Trophoblast cell (in vitro differentiated cells and primary cell): ENCODE results near the gene USF2. TPM values are rescaled to one million over a fixed set of nuclear protein-coding genes. Genes with fewer than 3 reads are reported as not detected.
"Not testable (repeated sequence)": the region's sequence is repeated elsewhere in the genome, so short reads cannot be mapped to it uniquely, and the experiment has no call there.

Experiments
- DNase-seq, 2 donors: peaks; one replicate each; pipeline ENCODE4 v3.0.0-alpha.2; 2016
- H2AFZ ChIP-seq: 2 replicates; pipeline ENCODE4 v1.6.1; 2013; ENCODE audit warnings: low read length, moderate library complexity, mild to moderate bottlenecking; ENCODE audit not compliant: insufficient read depth, poor library complexity
- H2AK5ac ChIP-seq: 2 replicates; pipeline ENCODE4 v1.6.1; 2013; ENCODE audit warnings: mild to moderate bottlenecking, low read length
- H2BK120ac ChIP-seq: 2 replicates; pipeline ENCODE4 v1.6.1; 2013; ENCODE audit warnings: low read length, mild to moderate bottlenecking, moderate library complexity; ENCODE audit not compliant: insufficient read depth, poor library complexity
- H2BK12ac ChIP-seq: 2 replicates; pipeline ENCODE4 v1.6.1; 2013; ENCODE audit warnings: mild to moderate bottlenecking, low read length, moderate library complexity
- H2BK5ac ChIP-seq: 2 replicates; pipeline ENCODE4 v1.6.1; 2013; ENCODE audit warnings: low read length, low read depth, moderate library complexity, mild to moderate bottlenecking; ENCODE audit not compliant: poor library complexity
- H3K14ac ChIP-seq: 2 replicates; pipeline ENCODE4 v1.6.1; 2013; ENCODE audit warnings: mild to moderate bottlenecking, low read length
- H3K18ac ChIP-seq: 2 replicates; pipeline ENCODE4 v1.6.1; 2013; ENCODE audit warnings: mild to moderate bottlenecking, low read length
- H3K23ac ChIP-seq: 2 replicates; pipeline ENCODE4 v1.6.1; 2013; ENCODE audit warnings: low read length
- H3K27ac ChIP-seq: 2 replicates; pipeline ENCODE4 v1.5.1; 2013; ENCODE audit warnings: low read depth, mild to moderate bottlenecking, inconsistent platforms, low read length, moderate library complexity
- H3K27me3 ChIP-seq: 2 replicates; pipeline ENCODE4 v1.6.1; 2013; ENCODE audit warnings: inconsistent platforms, mild to moderate bottlenecking, low read length, moderate library complexity; ENCODE audit not compliant: insufficient read depth
- H3K36me3 ChIP-seq, 2 experiments: 1 replicate in 1 of 2; 2 replicates in 1 of 2; pipeline ENCODE4 v1.6.1; 2013; ENCODE audit warnings: low read length in 2 of 2, mild to moderate bottlenecking in 2 of 2, moderate library complexity in 1 of 2; ENCODE audit not compliant: insufficient read depth in 2 of 2, control insufficient read depth in 1 of 2
- H3K4ac ChIP-seq: 2 replicates; pipeline ENCODE4 v1.6.1; 2013; ENCODE audit warnings: low read depth, mild to moderate bottlenecking, low read length, moderate library complexity
- H3K4me1 ChIP-seq, 2 experiments: 1 replicate in 1 of 2; 2 replicates in 1 of 2; pipeline ENCODE4 v1.6.1; 2013; ENCODE audit warnings: low read length in 2 of 2, mild to moderate bottlenecking in 2 of 2, moderate library complexity in 1 of 2; ENCODE audit not compliant: insufficient read depth in 2 of 2, control insufficient read depth in 1 of 2
- H3K4me2 ChIP-seq: 2 replicates; pipeline ENCODE4 v1.6.1; 2013; ENCODE audit warnings: inconsistent platforms, mild to moderate bottlenecking, low read length, moderate library complexity
- H3K4me3 ChIP-seq: 2 replicates; pipeline ENCODE4 v1.5.1; 2013; ENCODE audit warnings: mild to moderate bottlenecking, low read depth, low read length, inconsistent platforms
- H3K79me1 ChIP-seq: one replicate; pipeline ENCODE4 v1.6.1; 2013; ENCODE audit warnings: low read length
- H3K79me2 ChIP-seq: 2 replicates; pipeline ENCODE4 v1.6.1; 2013; ENCODE audit warnings: low read length, mild to moderate bottlenecking; ENCODE audit not compliant: control insufficient read depth, insufficient read depth, poor library complexity
- H3K9ac ChIP-seq: 2 replicates; pipeline ENCODE4 v1.6.1; 2013; ENCODE audit warnings: mild to moderate bottlenecking, low read length
- H3K9me3 ChIP-seq: 2 replicates; pipeline ENCODE4 v1.6.1; 2013; ENCODE audit warnings: low read depth, mild to moderate bottlenecking, control low read depth, inconsistent platforms, low read length; ENCODE audit not compliant: insufficient read depth
- H4K12ac ChIP-seq: 2 replicates; pipeline ENCODE4 v1.6.1; 2013; ENCODE audit warnings: low read depth, mild to moderate bottlenecking, low read length, moderate library complexity
- H4K8ac ChIP-seq: 2 replicates; pipeline ENCODE4 v1.6.1; 2013; ENCODE audit warnings: low read depth, mild to moderate bottlenecking, low read length, moderate library complexity
- H4K91ac ChIP-seq: one replicate; pipeline ENCODE4 v1.6.1; 2013; ENCODE audit warnings: low read depth, mild to moderate bottlenecking, low read length, moderate library complexity
- WGBS: extraction: QIAGEN DNeasy Blood & Tissue Kit; methylation state at CpG from one replicate; pipeline ENCODE4 v1.1.7; 2013; ENCODE audit warnings: missing lambda C conversion rate; ENCODE audit not compliant: insufficient read length, insufficient coverage; ENCODE audit errors: extremely low coverage; 5-methylcytosine and 5-hydroxymethylcytosine counted together
- polyA plus RNA-seq: library from polyadenylated mRNA; stranded (reverse); fragments of 200-250 nt; gene quantifications from 2 replicates; pipeline ENCODE4 v1.2.3, GENCODE V29; 2013

USF2 gene, protein sequence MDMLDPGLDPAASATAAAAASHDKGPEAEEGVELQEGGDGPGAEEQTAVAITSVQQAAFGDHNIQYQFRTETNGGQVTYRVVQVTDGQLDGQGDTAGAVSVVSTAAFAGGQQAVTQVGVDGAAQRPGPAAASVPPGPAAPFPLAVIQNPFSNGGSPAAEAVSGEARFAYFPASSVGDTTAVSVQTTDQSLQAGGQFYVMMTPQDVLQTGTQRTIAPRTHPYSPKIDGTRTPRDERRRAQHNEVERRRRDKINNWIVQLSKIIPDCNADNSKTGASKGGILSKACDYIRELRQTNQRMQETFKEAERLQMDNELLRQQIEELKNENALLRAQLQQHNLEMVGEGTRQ
- polyA plus RNA-seq = 75.6 and 76.3 TPM in 2 replicates

DNA sequence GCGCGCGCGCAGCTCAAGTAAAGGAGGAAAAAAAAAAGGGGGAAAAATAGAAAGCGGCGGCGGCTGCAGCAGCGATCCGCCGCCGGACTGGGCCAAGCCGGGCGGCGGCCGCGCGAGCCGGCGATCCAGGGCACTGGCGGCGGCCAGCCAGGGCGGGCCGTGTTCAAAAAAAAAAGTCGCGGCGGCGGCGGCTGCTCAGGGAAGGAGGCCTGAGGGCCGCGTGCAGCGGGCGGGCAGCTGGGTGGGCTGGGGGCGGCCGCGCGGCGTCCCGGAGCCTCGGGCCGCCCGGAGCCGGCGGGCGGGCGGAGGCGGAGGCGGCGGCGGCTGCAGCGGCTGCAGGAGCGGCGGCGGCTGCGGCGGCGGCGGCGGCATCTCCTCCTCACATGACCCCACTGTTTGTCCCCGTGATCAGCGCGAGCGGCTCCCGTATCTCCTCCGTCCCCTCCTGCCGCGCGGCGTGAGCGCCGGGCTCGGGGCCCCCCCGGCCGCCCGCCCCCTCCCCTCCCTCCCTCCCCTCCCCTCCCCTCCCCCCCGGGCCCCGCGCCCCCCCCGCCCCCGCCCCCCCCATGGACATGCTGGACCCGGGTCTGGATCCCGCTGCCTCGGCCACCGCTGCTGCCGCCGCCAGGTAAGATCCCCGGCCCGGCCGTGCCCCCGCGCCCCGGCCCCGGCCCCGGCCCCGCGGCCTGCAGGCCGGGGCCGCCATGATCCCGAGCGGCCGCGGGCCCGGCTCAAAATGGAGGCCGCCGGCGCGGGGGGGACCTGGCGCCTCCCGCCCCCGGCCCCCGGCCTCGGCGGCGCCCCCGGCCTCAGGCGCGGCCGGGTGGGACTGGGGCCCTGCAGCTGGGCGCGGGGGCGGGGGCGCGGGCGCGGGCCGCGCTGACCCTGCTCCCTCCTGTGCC lies at the start of gene USF2:
TSS of gene USF2 (plus strand) at position 427 of the 902 bp plus-strand sequence. CDS start at position 567, 140 bp downstream.
- Histone ChIP-seq H3K9me3 (no peaks in the 10 kb centered on the region), H3K23ac (no peak within 1 kb of the TSS), H3K18ac (peak within 1 kb of the TSS; percentile 90), H2AFZ (peak within 1 kb of the TSS; percentile 92), H3K4me3 (peak within 1 kb of the TSS; percentile 90), H2AK5ac (peak within 1 kb of the TSS; percentile 57), H3K79me2 (peaks cover 11% of the 10 kb centered on the region), H3K4me2 (peak within 1 kb of the TSS; percentile 87), H3K9ac (peak within 1 kb of the TSS; percentile 92), H3K4ac (peak within 1 kb of the TSS; percentile 95), H3K36me3 (peaks cover 58 to 60% of the 10 kb centered on the region in 2 experiments), H3K14ac (peak within 1 kb of the TSS; percentile 83), H3K27me3 (no peaks in the 10 kb centered on the region), H2BK120ac (peak within 1 kb of the TSS; percentile 90), H3K79me1 (peaks cover 11% of the 10 kb centered on the region), H4K91ac (peak within 1 kb of the TSS; percentile 90), H3K27ac (peak within 1 kb of the TSS; percentile 97), H4K12ac (peak within 1 kb of the TSS; percentile 94), H2BK5ac (peak within 1 kb of the TSS; percentile 77), H3K4me1 (peaks cover 12 to 15% of the 10 kb centered on the region in 2 experiments), H2BK12ac (no peak within 1 kb of the TSS), H4K8ac (peak within 1 kb of the TSS; percentile 93)
- peak; percentile 62 to 73 for DNase-seq
- no CpG with 5 or more reads among the region's 126 CpGs for WGBS

DNA sequence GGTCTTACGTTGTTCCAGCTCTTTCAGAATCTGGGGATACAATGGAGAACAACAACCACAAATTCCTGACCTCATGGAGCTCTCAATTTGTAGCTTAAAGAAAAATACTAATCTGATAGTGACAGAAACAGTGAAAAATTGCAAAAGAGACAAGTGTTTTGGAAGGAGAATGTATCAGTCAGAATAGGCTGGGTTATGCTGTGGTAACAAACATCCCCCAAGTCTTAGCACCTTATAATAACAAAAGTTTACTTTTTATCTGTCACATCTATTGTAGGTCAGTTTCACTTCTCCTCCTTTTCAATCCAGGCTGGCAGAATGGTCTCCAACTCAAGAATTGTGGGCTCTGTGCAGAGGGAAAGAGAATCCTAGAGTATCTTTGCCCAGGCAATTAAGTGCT lies 49.8 kb upstream of the USF2 start:
- H3K4me2 ChIP-seq = no peak overlapping the region
- H4K12ac ChIP-seq = no peak overlapping the region
- no peaks in the 10 kb centered on the region for H3K4me1 ChIP-seq
- no peak overlapping the region for H4K91ac ChIP-seq
- H2AK5ac ChIP-seq = no peak overlapping the region
- H3K79me2 ChIP-seq = no peaks in the 10 kb centered on the region
- WGBS = no CpG with 5 or more reads among the region's 1 CpG
- H2BK12ac ChIP-seq = no peak overlapping the region
- no peak overlapping the region for H3K14ac ChIP-seq
- no peak overlapping the region for H3K23ac ChIP-seq
- no peak overlapping the region for H3K9ac ChIP-seq
- H3K79me1 ChIP-seq = no peaks in the 10 kb centered on the region
- H2BK5ac ChIP-seq = no peak overlapping the region
- no peak overlapping the region for H3K18ac ChIP-seq
- H4K8ac ChIP-seq = no peak overlapping the region
- DNase-seq = no peak
- H3K36me3 ChIP-seq = no peaks in the 10 kb centered on the region
- H3K27ac ChIP-seq = no peak overlapping the region
- no peak overlapping the region for H2BK120ac ChIP-seq
- H3K4me3 ChIP-seq = no peak overlapping the region
- H3K4ac ChIP-seq = no peak overlapping the region
- no peak overlapping the region for H2AFZ ChIP-seq
- H3K27me3 ChIP-seq = no peaks in the 10 kb centered on the region
- peaks cover 4% of the 10 kb centered on the region for H3K9me3 ChIP-seq

- no peak overlapping the region for H3K4me2 ChIP-seq
- no peak overlapping the region for H2BK5ac ChIP-seq
- no peak overlapping the region for H4K8ac ChIP-seq
- WGBS = no CpG with 5 or more reads among the region's 3 CpGs
- H4K91ac ChIP-seq = no peak overlapping the region
- no peak overlapping the region for H3K14ac ChIP-seq
- H2AFZ ChIP-seq = no peak overlapping the region
- DNase-seq = no peak
- no peak overlapping the region for H2BK120ac ChIP-seq
- no peak overlapping the region for H2BK12ac ChIP-seq
- H3K4me3 ChIP-seq = no peak overlapping the region
- no peaks in the 10 kb centered on the region for H3K27me3 ChIP-seq
- H3K18ac ChIP-seq = no peak overlapping the region
- H3K79me1 ChIP-seq = no peaks in the 10 kb centered on the region
- no peak overlapping the region for H3K23ac ChIP-seq
- H3K36me3 ChIP-seq = no peaks in the 10 kb centered on the region
- H3K79me2 ChIP-seq = no peaks in the 10 kb centered on the region
- no peaks in the 10 kb centered on the region for H3K4me1 ChIP-seq
- H3K9ac ChIP-seq = no peak overlapping the region
- no peak overlapping the region for H3K4ac ChIP-seq
- H3K27ac ChIP-seq = no peak overlapping the region
- H2AK5ac ChIP-seq = no peak overlapping the region
- peaks cover 10% of the 10 kb centered on the region for H3K9me3 ChIP-seq
- H4K12ac ChIP-seq = no peak overlapping the region
Observed at GRCh38 chr19:35220315-35220921, 48.3 kb upstream of the USF2 start.

- not testable (repeated sequence) for H3K18ac ChIP-seq, H3K9me3 ChIP-seq, H3K79me1 ChIP-seq, H3K27ac ChIP-seq, H2AK5ac ChIP-seq, H4K12ac ChIP-seq, H3K79me2 ChIP-seq, H2BK120ac ChIP-seq, H3K36me3 ChIP-seq, H3K4me2 ChIP-seq, H4K8ac ChIP-seq, H4K91ac ChIP-seq, H2BK5ac ChIP-seq, H3K9ac ChIP-seq, H2BK12ac ChIP-seq, H3K4me1 ChIP-seq, DNase-seq, H3K27me3 ChIP-seq, H3K14ac ChIP-seq, H3K4ac ChIP-seq, H3K23ac ChIP-seq, H2AFZ ChIP-seq, H3K4me3 ChIP-seq
- WGBS = no CpG with 5 or more reads among the region's 4 CpGs
Observed at GRCh38 chr19:35220973-35221590, 47.7 kb upstream of the USF2 start.
